ENCODE data around the gene CERT1.

The CERT1 gene

GRCh38 chr5:75412111-75412990 lies 99.1 kb downstream of the CERT1 start:
- in situ Hi-C loops (cut with MboI; ENCODE audit: low pct_unique_long_range_greater_than_20kb, low sequenced_read_pairs, unreplicated experiment) = no loop called here
- no peak for DNase-seq (ENCODE audit: low spot score)
- no peak for TF ChIP-seq CTCF (IDR thresholded peaks at IDR 0.05; ENCODE audit: extremely low read depth, insufficient read depth, missing control alignments)

- in situ Hi-C loops (cut with MboI; ENCODE audit: low pct_unique_long_range_greater_than_20kb, low sequenced_read_pairs, unreplicated experiment) = no loop called here
- no peak for DNase-seq (ENCODE audit: low spot score)
- no peak for TF ChIP-seq CTCF (IDR thresholded peaks at IDR 0.05; ENCODE audit: extremely low read depth, insufficient read depth, missing control alignments)
These were observed 106.1 kb downstream of the CERT1 start for GRCh38 chr5:75405296-75405695.

GRCh38 chr5:75395277-75395676 lies 116.2 kb downstream of the CERT1 start:
- no peak for DNase-seq (ENCODE audit: low spot score)
- TF ChIP-seq CTCF (IDR thresholded peaks at IDR 0.05; ENCODE audit: extremely low read depth, insufficient read depth, missing control alignments) = no peak
- in situ Hi-C loops (cut with MboI; ENCODE audit: low pct_unique_long_range_greater_than_20kb, low sequenced_read_pairs, unreplicated experiment) = no loop called here

- no peak for DNase-seq (ENCODE audit: low spot score)
- TF ChIP-seq CTCF (IDR thresholded peaks at IDR 0.05; ENCODE audit: extremely low read depth, insufficient read depth, missing control alignments) = no peak
- in situ Hi-C loops (cut with MboI; ENCODE audit: low pct_unique_long_range_greater_than_20kb, low sequenced_read_pairs, unreplicated experiment) = no loop called here
These were observed 122.0 kb downstream of the CERT1 start for GRCh38 chr5:75389430-75389829.

- no peak for TF ChIP-seq CTCF (IDR thresholded peaks at IDR 0.05; ENCODE audit: extremely low read depth, insufficient read depth, missing control alignments)
- in situ Hi-C loops (cut with MboI; ENCODE audit: low pct_unique_long_range_greater_than_20kb, low sequenced_read_pairs, unreplicated experiment) = no loop called here
- no peak for DNase-seq (ENCODE audit: low spot score)
These were observed 123.6 kb downstream of the CERT1 start for GRCh38 chr5:75387806-75388205.

GRCh38 chr5:75384218-75384617 lies 127.2 kb downstream of the CERT1 start:
- DNase-seq (ENCODE audit: low spot score) = no peak
- no peak for TF ChIP-seq CTCF (IDR thresholded peaks at IDR 0.05; ENCODE audit: extremely low read depth, insufficient read depth, missing control alignments)
- in situ Hi-C loops (cut with MboI; ENCODE audit: low pct_unique_long_range_greater_than_20kb, low sequenced_read_pairs, unreplicated experiment) = no loop called here

Measured in GM13977 (cell line).